ENCODE measurements around the gene ATP6V1G2.

ATP6V1G2 gene

DNA sequence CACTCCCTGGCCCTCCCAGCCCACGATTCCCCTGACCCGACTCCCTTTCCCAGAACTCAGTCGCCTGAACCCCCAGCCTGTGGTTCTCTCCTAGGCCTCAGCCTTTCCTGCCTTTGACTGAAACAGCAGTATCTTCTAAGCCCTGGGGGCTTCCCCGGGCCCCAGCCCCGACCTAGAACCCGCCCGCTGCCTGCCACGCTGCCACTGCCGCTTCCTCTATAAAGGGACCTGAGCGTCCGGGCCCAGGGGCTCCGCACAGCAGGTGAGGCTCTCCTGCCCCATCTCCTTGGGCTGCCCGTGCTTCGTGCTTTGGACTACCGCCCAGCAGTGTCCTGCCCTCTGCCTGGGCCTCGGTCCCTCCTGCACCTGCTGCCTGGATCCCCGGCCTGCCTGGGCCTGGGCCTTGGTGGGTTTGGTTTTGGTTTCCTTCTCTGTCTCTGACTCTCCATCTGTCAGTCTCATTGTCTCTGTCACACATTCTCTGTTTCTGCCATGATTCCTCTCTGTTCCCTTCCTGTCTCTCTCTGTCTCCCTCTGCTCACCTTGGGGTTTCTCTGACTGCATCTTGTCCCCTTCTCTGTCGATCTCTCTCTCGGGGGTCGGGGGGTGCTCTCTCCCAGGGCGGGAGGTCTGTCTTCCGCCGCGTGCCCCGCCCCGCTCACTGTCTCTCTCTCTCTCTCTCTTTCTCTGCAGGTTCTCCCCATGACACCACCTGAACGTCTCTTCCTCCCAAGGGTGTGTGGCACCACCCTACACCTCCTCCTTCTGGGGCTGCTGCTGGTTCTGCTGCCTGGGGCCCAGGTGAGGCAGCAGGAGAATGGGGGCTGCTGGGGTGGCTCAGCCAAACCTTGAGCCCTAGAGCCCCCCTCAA lies 25.9 kb upstream of the ATP6V1G2 start, which contains the start of gene LTA:
Gene LTA (plus strand): TSS at position 249 of the 871 bp plus-strand sequence. CDS start 454 bp downstream, at position 703.
- peaks cover 31% of the 10 kb centered on the region for H3K36me3 Mint-ChIP-seq
- CTCF ChIA-PET = interaction anchor here (27.0 to 33.1 kb wide), 2 partner anchors 19 to 22 kb away, joined by 780 to 1087 read pairs; partner anchors contain the start of genes ATP6V1G2, LST1, NCR3 and NFKBIL1
- H3K27me3 Mint-ChIP-seq = peaks cover 8% of the 10 kb centered on the region
- peak within 1 kb of the TSS; percentile 94 for H3K4me3 Mint-ChIP-seq
- H3K9me3 Mint-ChIP-seq = no peaks in the 10 kb centered on the region
- peak within 1 kb of the TSS; percentile 96 for H3K27ac Mint-ChIP-seq
- H3K4me1 Mint-ChIP-seq = peaks cover 96% of the 10 kb centered on the region
- peak; percentile 82 for DNase-seq

GRCh38 chr6:31569861-31570536 lies 23.6 kb upstream of the ATP6V1G2 start:
- DNase-seq = no peak
- peaks cover 22% of the 10 kb centered on the region for H3K27me3 Mint-ChIP-seq
- CTCF ChIA-PET = interaction anchor here (0.9 to 27.0 kb wide), 4 partner anchors 9 to 24 kb away, joined by 3 to 780 read pairs (median 16); partner anchors contain the start of genes LST1 and NCR3
- H3K27ac Mint-ChIP-seq = peak overlapping the region; percentile 40
- H3K36me3 Mint-ChIP-seq = peaks cover 15% of the 10 kb centered on the region
- no peaks in the 10 kb centered on the region for H3K9me3 Mint-ChIP-seq
- peaks cover 85% of the 10 kb centered on the region for H3K4me1 Mint-ChIP-seq
- H3K4me3 Mint-ChIP-seq = no peak overlapping the region

DNA sequence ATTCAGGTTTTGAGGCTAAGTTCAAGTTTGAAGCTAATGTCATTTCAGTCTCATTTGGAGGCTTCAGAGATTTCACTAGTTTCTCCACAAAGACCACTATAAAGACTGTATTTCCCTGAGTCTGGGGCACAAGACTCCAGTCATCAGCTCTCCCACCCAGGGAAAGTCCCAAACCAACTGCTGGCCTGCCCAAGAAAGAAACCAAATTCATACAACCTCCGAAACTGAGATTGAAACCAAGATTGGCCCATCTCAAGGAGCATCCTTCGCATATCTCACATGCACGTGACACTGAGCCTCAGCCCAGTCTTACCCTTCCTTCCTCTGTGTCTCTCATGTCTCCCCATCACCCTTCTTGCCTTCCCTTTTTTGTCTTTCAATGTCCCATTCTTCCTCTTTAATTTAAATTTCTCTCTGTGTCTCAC lies 22.1 kb upstream of the ATP6V1G2 start:
- H3K27ac Mint-ChIP-seq = peak overlapping the region; percentile 85
- peaks cover 33% of the 10 kb centered on the region for H3K27me3 Mint-ChIP-seq
- no peaks in the 10 kb centered on the region for H3K9me3 Mint-ChIP-seq
- H3K4me1 Mint-ChIP-seq = peaks cover 73% of the 10 kb centered on the region
- peak; percentile 84 for DNase-seq
- H3K4me3 Mint-ChIP-seq = peak overlapping the region; percentile 27
- H3K36me3 Mint-ChIP-seq = peaks cover 21% of the 10 kb centered on the region
- CTCF ChIA-PET = interaction anchor here (1.0 to 27.0 kb wide), 5 partner anchors 9 to 25 kb away, joined by 4 to 780 read pairs (median 9); partner anchors contain the start of genes LST1, LTB and NCR3

DNA sequence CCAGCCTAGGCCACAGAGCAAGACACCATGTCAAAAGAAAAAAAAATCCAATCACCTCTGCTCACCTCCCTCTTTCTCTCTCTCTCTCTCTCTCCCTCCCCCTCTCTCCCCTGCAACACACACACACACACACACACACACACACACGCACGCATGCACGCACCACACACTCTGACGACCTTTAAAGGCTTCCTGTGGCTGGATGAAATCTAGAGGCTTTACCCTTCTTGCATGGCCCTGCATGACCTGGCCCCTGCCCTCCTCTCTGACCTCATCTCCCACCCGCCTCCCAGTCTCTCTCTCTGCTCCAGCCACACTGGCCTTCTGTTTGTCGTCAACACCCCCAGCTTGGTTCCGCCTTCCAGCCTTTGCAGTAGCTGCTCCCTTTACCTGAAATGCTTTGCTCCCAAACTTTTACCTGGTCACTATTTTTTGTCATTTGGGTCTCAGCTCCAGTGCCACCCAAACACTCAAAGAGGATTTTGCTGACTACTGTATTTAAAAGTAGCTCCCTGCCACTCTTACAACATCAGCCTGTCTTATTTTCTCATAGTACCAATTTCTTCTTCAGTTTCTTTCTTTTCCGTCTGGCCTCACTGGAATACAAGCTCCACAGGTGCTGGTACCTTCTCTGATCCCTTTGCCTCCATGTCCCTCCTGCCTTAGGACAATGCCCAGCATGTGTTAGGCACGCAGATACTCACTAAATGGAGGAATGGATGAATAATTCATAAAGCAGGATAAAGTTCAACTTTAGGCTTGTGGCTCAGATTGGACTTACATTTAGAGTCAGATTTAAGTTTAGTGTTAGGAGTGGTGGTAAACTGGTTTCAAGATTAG lies 21.3 kb upstream of the ATP6V1G2 start:
- Mint-ChIP-seq H3K9me3 (no peaks in the 10 kb centered on the region), H3K4me3 (peak overlapping the region; percentile 13), H3K27me3 (peaks cover 33% of the 10 kb centered on the region), H3K27ac (peak overlapping the region; percentile 85), H3K4me1 (peaks cover 71% of the 10 kb centered on the region), H3K36me3 (peaks cover 22% of the 10 kb centered on the region)
- CTCF ChIA-PET = interaction anchor here (1.0 to 27.0 kb wide), 6 partner anchors 9 to 26 kb away, joined by 4 to 780 read pairs (median 8); partner anchors contain the start of genes LST1, LTB and NCR3
- DNase-seq = peak; percentile 52

- no peak for DNase-seq
- H3K27ac Mint-ChIP-seq = peak overlapping the region; percentile 91
- peaks cover 30% of the 10 kb centered on the region for H3K27me3 Mint-ChIP-seq
- CTCF ChIA-PET = interaction anchor here (2.5 to 17.7 kb wide), 2 partner anchors 10 to 28 kb away, joined by 12 to 1087 read pairs; partner anchors contain the start of genes LST1, LTB, NCR3 and TNF
- peak overlapping the region; percentile 63 for H3K4me3 Mint-ChIP-seq
- peaks cover 73% of the 10 kb centered on the region for H3K4me1 Mint-ChIP-seq
- H3K36me3 Mint-ChIP-seq = peaks cover 61% of the 10 kb centered on the region
- H3K9me3 Mint-ChIP-seq = no peaks in the 10 kb centered on the region
These were observed 14.3 kb upstream of the ATP6V1G2 start for GRCh38 chr6:31560697-31561058.

GRCh38 chr6:31559958-31560696 lies 13.7 kb upstream of the ATP6V1G2 start:
- Mint-ChIP-seq H3K4me3 (peak overlapping the region; percentile 63), H3K36me3 (peaks cover 57% of the 10 kb centered on the region), H3K27ac (peak overlapping the region; percentile 91), H3K4me1 (peaks cover 70% of the 10 kb centered on the region), H3K27me3 (peaks cover 24% of the 10 kb centered on the region), H3K9me3 (no peaks in the 10 kb centered on the region)
- peak; percentile 69 for DNase-seq
- CTCF ChIA-PET = interaction anchor here (1.0 to 17.7 kb wide), 4 partner anchors 9 to 29 kb away, joined by 4 to 1087 read pairs (median 8); partner anchors contain the start of genes ATP6V1G2, LST1, LTB and NCR3

DNA sequence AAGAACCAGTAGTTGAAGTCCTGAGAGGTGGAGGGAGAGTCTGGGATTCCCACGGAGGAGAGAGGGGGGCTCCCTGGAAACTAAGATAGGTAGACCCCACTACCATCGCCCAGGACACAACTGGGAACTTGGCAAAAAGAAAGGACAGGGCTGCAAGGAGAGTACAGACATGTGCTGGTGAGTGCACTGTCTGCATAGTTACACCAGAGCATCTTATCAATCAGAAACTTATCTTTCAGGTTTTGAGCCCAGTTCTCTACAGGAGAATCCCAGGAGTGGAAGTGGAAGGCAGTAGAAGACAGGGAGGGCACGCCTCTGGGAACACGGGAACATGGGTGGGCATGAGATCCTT lies 13.2 kb upstream of the ATP6V1G2 start:
- H3K27me3 Mint-ChIP-seq = peaks cover 19% of the 10 kb centered on the region
- H3K4me1 Mint-ChIP-seq = peaks cover 73% of the 10 kb centered on the region
- peak overlapping the region; percentile 63 for H3K4me3 Mint-ChIP-seq
- DNase-seq = no peak
- CTCF ChIA-PET = interaction anchor here (1.0 to 17.7 kb wide), 5 partner anchors 8 to 304 kb away, joined by 4 to 1087 read pairs (median 5); partner anchors contain the start of genes ATP6V1G2, LST1, LTB and NCR3
- H3K27ac Mint-ChIP-seq = peak overlapping the region; percentile 91
- H3K36me3 Mint-ChIP-seq = peaks cover 54% of the 10 kb centered on the region
- no peaks in the 10 kb centered on the region for H3K9me3 Mint-ChIP-seq

- peak; percentile 69 for DNase-seq
- Mint-ChIP-seq H3K4me1 (peaks cover 73% of the 10 kb centered on the region), H3K9me3 (no peaks in the 10 kb centered on the region), H3K4me3 (peak overlapping the region; percentile 63), H3K36me3 (peaks cover 54% of the 10 kb centered on the region), H3K27me3 (peaks cover 15% of the 10 kb centered on the region), H3K27ac (peak overlapping the region; percentile 91)
- CTCF ChIA-PET = interaction anchor here (1.1 to 17.7 kb wide), 4 partner anchors 12 to 304 kb away, joined by 4 to 1087 read pairs (median 8); partner anchors contain the start of genes ATP6V1G2, LST1, LTB and NCR3
These were observed 12.5 kb upstream of the ATP6V1G2 start for GRCh38 chr6:31558631-31559500.

GRCh38 chr6:31558318-31558625 lies 11.9 kb upstream of the ATP6V1G2 start:
- H3K4me1 Mint-ChIP-seq = peaks cover 70% of the 10 kb centered on the region
- peak overlapping the region; percentile 91 for H3K27ac Mint-ChIP-seq
- peaks cover 11% of the 10 kb centered on the region for H3K27me3 Mint-ChIP-seq
- no peak for DNase-seq
- H3K9me3 Mint-ChIP-seq = no peaks in the 10 kb centered on the region
- H3K4me3 Mint-ChIP-seq = peak overlapping the region; percentile 63
- CTCF ChIA-PET = interaction anchor here (17.7 kb wide), 1 partner anchor 31 kb away, joined by 1087 read pairs; the partner anchor contains the start of genes LST1, LTB, NCR3 and TNF
- H3K36me3 Mint-ChIP-seq = peaks cover 50% of the 10 kb centered on the region

DNA sequence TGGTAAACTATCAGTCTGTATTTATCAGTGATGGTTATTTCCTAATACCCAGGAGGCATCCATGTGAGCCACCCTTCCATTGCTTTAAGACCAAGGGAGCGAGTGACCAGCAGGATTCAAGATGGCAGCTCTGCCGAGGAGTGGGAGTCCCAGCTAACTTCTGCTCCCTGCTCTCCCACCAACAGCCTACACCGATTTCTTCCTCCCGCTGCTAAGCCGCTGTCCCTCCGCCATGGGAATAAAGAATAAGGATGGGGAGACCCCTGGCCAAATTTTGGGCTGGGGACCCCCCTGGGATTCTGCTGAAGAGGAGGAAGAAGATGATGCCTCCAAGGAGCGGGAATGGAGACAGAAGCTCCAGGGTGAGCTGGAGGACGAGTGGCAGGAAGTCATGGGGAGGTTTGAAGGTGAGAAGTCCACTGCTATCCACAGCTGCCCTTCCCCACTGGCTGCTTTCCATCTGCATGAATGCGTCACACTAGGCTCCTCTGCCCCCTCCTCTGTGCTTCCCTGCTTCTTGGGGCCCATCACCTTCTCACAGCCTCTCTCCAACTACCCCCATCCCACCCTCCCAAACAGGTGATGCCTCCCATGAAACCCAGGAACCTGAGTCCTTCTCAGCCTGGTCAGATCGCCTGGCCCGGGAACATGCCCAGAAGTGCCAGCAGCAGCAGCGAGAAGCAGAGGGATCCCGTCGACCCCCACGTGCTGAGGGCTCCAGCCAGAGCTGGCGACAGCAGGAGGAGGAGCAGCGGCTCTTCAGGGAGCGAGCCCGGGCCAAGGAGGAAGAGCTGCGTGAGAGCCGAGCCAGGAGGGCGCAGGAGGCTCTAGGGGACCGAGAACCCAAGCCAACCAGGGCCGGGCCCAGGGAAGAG lies 11.3 kb upstream of the ATP6V1G2 start:
- Mint-ChIP-seq H3K27ac (peak overlapping the region; percentile 55), H3K4me1 (peaks cover 66% of the 10 kb centered on the region), H3K4me3 (peak overlapping the region; percentile 41), H3K9me3 (no peaks in the 10 kb centered on the region), H3K36me3 (peaks cover 48% of the 10 kb centered on the region), H3K27me3 (peaks cover 11% of the 10 kb centered on the region)
- CTCF ChIA-PET = interaction anchor here (17.7 kb wide), 1 partner anchor 31 kb away, joined by 1087 read pairs; the partner anchor contains the start of genes LST1, LTB, NCR3 and TNF
- DNase-seq = no peak

- H3K27me3 Mint-ChIP-seq = peaks cover 4% of the 10 kb centered on the region
- CTCF ChIA-PET = interaction anchor here (17.7 kb wide), 1 partner anchor 33 kb away, joined by 1087 read pairs; the partner anchor contains the start of genes LST1, LTB, NCR3 and TNF
- H3K4me3 Mint-ChIP-seq = no peak overlapping the region
- H3K27ac Mint-ChIP-seq = no peak overlapping the region
- DNase-seq = no peak
- H3K9me3 Mint-ChIP-seq = no peaks in the 10 kb centered on the region
- peaks cover 69% of the 10 kb centered on the region for H3K4me1 Mint-ChIP-seq
- H3K36me3 Mint-ChIP-seq = peaks cover 44% of the 10 kb centered on the region
These were observed 9.9 kb upstream of the ATP6V1G2 start for GRCh38 chr6:31556307-31556706.
